Breast epithelium (tissue), 3 donors: ENCODE measurements around the gene PRSS2.

Experiments
- CTCF ChIP-seq, 3 donors: fragments of 450-650 bp; IDR thresholded peaks; one replicate each; pipeline ENCODE4 v1.5.1; 2016 to 2017; ENCODE audit warnings: antibody characterized with exemption in 3 of 3, mild to moderate bottlenecking in 3 of 3, moderate library complexity in 3 of 3
- POLR2A ChIP-seq: fragments of 450-650 bp; IDR thresholded peaks from one replicate; pipeline ENCODE4 v1.6.1; 2016; ENCODE audit warnings: antibody characterized with exemption, mild to moderate bottlenecking, moderate library complexity

GRCh38 chr7:142749218-142749993 lies 21.4 kb upstream of the PRSS2 start, which contains the start of gene PRSS1:
- no peak for TF ChIP-seq POLR2A
- TF ChIP-seq CTCF (IDR thresholded peaks at IDR 0.05): no peak
